Jurkat, Clone E6-1 (cell line): ENCODE results near the gene POLR1C. TPM values are rescaled to one million over a fixed set of nuclear protein-coding genes. Genes with fewer than 3 reads are reported as not detected.
A peak's percentile ranks its signal among the peaks of the same experiment; 100 is the strongest.
"Not testable (repeated sequence)": the region's sequence is repeated elsewhere in the genome, so short reads cannot be mapped to it uniquely, and the experiment has no call there.

Source experiments
- DNase-seq: peaks from one replicate; pipeline ENCODE4 v3.0.0-alpha.2; 2011; ENCODE audit warnings: low read depth, low spot score
- H3K4me3 ChIP-seq: 2 replicates; pipeline ENCODE4 v1.5.1; 2011; ENCODE audit warnings: mild to moderate bottlenecking, low read length, control low read depth, moderate library complexity
- polyA plus RNA-seq: library from polyadenylated mRNA; unstranded; fragments of >200 nt; gene quantifications from one replicate; pipeline ENCODE4 v1.2.1, GENCODE V29; 2012; ENCODE audit warnings: missing spikeins; ENCODE audit not compliant: insufficient read length, insufficient read depth

The POLR1C gene, protein sequence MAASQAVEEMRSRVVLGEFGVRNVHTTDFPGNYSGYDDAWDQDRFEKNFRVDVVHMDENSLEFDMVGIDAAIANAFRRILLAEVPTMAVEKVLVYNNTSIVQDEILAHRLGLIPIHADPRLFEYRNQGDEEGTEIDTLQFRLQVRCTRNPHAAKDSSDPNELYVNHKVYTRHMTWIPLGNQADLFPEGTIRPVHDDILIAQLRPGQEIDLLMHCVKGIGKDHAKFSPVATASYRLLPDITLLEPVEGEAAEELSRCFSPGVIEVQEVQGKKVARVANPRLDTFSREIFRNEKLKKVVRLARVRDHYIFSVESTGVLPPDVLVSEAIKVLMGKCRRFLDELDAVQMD
- polyA plus RNA-seq = 60.4 TPM

DNA sequence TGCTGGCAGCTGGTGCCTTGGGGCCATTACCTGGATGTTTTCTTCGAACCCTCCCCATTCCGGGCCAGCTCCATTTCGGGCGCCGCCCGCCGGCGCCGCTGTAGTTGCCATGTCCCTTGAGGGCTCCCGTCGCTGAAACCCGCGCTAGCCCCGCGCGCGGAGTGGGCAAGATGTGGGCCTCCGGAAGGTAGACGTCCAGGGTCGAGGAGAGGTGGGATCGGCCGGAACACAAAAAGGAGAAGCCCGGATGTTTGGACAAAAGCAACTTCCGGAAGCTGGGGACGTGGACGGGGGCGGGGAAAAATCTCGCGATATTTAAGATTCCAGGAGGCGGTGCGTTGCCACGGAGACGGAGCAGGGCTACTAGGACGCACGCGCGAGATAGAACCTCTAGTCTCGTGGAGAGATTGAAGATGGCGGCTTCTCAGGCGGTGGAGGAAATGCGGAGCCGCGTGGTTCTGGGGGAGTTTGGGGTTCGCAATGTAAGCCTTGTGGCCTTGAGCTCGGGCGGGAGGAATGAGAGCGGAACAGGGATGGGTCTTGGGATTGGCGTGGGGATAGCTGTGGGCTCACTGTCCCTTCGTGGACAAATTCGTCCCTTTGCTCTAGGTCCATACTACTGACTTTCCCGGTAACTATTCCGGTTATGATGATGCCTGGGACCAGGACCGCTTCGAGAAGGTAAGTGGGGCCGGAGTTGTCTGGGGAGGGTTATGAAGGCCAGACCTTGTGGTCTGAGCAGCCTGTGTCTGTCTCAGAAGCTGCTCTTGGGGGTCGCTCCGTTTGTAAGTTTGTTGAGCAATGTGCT lies at the start of gene POLR1C, which contains the start of gene YIPF3:
TSS of gene POLR1C (plus strand) at position 393 of the 808 bp plus-strand sequence. CDS start at position 414, 21 bp downstream.
TSS of gene YIPF3 (minus strand) at position 230 of the 808 bp plus-strand sequence. CDS start at position 111, 119 bp downstream.
- DNase-seq = peak; percentile 96
- H3K4me3 ChIP-seq = peak within 1 kb of the TSS; percentile 100

DNA sequence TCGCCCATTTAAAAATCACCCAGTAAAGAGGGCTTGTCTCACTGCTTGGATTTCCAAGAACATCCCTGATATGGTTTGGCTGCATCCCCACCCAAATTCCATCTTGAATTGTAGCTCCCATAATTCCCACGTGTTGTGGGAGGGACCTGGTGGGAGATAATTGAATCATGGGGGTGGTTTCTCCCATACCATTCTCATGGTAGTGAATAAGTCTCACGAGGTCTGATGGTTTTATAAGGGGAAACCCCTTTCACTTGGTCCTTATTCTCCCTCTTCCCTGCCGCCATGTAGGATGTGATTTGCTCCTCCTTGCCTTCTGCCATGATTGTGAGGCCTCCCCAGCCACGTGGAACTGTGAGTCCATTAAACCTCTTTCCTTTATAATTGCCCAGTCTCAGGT lies 49.6 kb upstream of the POLR1C start:
- DNase-seq = not testable (repeated sequence)

DNA sequence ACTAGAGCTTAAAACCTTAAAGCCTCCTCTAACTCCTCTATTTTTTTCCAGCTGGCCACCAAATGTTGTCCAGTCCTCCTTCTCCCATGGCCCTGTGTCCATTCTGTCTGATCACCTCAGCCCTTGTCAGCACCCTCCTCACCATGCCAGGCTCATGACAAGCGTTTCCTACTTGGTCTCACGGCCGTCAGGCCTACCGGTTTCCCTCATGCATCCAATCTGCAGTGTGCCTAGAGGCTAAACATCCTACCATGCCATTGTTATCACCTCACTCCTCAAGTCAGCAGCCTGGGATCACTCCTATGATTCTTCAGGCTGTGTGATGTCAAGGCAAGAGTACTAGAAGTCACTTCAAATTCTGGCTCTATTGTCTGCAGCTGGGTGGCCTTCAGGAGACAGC lies 49.1 kb upstream of the POLR1C start:
- no peak for DNase-seq
- H3K4me3 ChIP-seq = no peak overlapping the region

More for the DNA sequence above, 49.6 kb upstream of the POLR1C start:
- not testable (repeated sequence) for H3K4me3 ChIP-seq

DNA sequence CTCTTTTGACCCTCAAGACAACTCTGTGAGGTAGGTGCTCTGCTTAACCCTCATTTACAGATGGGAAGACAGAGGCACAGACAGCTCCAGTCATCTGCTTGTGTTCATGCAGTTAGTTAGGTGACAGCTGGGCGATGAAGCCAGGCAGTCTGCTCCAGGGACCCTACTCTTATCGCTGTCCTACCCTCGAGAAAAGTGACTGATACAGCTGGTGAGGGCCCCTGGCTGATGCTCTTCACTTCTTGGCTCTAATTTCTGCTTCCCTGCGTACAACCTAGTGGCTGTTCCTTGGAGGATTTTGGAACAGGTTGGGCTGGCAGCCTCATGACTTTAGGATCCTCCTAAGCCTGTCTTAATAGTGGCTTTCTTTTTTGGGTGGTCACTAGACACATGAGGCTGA lies 48.6 kb upstream of the POLR1C start:
- H3K4me3 ChIP-seq = no peak overlapping the region
- no peak for DNase-seq

DNA sequence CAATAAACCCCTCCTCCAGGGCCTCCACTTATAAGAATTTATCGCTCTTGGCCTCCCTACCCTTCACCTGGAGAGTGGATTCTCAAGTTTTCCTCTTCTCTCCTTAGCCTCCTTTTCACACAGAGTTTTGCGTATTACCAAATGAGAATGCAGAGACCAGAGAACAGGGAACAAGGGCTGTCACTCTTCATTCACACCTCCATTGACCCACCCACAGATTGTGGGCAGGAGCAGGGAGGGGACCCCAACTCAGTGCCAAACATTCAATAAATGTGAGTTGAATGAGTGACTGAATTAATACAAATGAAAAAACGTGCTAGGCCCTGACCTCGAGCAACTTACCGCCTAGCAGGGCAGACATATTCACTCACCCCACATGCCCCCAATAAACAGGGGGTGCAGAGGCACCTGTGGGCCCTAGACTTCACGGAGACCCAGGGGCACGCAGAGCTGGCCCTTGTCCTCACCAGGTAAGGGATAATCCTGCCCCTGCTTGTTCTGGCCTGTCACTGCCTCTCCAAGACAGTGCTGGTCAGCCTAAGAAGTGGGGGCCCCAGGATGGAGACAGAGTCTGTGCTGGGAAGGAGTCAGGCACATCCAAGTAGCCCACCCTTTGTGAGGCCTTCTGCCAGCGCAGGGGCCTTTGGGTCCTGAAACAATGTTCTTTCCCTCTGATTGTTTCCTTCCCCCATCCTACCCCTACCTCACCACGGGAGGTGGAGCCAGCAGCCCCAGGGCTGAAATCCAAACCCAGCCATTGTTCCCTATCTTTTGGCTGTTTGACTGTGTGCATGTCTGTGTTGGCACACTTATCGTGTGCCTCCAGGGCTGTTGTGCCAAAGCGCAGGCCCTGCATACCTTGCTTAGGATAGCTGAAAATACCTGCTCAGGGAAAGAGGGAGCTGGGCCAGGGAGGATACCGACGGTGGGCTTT lies 47.9 kb upstream of the POLR1C start:
- DNase-seq = no peak
- H3K4me3 ChIP-seq = no peak overlapping the region

DNA sequence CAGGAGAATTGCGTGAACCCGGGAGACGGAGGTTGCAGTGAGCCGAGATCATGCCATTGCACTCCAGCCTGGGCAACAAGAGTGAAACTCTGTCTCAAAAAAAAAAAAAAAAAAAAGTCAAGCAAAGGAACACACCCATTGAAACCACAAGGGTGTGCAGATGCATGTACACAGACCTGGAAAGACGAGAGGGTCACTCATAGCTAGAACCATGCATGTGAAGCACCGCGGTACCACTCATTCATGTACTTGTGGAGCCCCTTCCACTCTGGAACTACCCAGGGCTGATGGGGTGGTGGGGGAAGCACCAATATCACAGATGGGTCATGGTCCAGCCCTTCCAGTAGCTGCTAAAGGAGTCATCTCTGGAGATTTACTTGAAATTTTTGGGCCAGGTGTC lies 46.9 kb upstream of the POLR1C start:
- H3K4me3 ChIP-seq = no peak overlapping the region
- DNase-seq = no peak

DNA sequence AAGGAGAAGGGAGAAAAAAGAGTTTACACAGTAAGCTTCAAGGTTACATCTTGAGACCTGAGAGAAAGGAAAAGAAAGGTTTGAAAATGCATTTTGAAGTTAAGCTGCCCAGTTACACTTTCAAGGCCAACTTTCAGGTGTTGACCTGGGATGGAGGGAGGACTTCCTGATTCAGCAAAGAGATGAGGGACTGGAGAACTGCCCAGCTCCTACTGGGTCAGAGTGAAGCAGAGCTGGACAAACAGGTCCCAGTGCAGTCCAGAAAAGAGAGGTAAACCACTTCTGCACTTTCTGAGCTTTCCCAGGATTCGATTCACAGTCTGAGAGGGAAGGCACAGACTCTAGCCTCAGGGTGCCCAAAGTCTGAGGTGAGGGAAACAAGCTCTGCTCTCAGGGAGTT lies 45.5 kb upstream of the POLR1C start:
- DNase-seq = no peak
- H3K4me3 ChIP-seq = no peak overlapping the region

DNA sequence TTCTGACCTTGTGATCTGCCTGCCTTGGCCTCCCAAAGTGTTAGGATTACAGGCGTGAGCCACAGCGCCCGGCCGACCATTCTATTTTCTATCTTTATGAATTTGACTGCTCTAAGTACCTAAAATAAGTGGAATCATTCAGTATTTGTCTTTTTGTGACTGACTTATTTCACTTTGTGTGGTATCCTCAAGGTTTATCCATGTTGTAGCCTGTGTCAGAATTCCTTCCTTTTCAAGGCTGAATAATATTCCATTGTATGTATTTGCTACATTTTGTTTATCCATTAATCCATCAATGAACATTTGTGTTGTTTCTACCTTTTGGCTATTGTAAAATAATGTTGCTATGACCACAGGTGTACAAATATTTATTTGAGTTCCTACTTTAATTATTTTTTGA lies 44.4 kb upstream of the POLR1C start:
- DNase-seq = no peak
- no peak overlapping the region for H3K4me3 ChIP-seq

DNA sequence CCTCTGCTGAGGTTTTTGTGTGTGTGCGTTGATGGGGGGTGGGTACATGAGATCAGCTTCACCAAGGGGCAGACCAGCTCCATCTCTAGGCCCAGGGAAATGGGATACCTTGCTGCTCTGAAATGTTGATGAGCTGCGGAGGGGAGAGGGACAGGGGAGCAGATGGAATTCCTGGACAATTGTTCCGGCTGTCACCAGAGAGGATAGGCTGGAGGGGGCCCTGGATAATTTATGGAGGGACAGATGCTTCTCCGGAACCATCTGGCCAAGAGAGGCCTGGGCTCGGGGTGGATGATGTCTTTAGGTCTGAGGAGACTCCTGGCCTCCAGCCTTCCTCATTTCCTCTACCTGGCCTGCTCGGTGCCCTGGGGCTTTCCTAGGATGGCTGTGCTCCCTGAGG lies 41.4 kb upstream of the POLR1C start:
- no peak for DNase-seq
- no peak overlapping the region for H3K4me3 ChIP-seq

DNA sequence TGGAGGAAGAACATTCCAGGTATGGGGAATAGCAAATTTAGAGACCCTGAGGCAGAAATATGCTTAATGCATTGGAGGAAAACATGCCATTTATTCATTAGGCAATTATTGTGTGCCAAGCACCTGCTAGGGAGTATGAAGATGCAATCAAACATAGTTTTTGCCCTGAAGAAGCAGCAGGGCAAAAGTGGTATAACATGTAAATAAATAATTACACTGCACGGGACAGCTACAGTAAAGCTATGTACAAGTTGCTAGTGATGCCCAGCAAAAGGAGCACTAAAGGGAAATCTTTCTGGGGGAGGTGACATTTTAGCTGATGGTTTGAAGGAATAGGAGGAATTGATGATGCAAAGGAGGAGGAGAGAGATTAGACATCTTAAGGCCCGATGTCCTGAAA lies 40.1 kb upstream of the POLR1C start:
- H3K4me3 ChIP-seq = peak overlapping the region; percentile 80
- no peak for DNase-seq

DNA sequence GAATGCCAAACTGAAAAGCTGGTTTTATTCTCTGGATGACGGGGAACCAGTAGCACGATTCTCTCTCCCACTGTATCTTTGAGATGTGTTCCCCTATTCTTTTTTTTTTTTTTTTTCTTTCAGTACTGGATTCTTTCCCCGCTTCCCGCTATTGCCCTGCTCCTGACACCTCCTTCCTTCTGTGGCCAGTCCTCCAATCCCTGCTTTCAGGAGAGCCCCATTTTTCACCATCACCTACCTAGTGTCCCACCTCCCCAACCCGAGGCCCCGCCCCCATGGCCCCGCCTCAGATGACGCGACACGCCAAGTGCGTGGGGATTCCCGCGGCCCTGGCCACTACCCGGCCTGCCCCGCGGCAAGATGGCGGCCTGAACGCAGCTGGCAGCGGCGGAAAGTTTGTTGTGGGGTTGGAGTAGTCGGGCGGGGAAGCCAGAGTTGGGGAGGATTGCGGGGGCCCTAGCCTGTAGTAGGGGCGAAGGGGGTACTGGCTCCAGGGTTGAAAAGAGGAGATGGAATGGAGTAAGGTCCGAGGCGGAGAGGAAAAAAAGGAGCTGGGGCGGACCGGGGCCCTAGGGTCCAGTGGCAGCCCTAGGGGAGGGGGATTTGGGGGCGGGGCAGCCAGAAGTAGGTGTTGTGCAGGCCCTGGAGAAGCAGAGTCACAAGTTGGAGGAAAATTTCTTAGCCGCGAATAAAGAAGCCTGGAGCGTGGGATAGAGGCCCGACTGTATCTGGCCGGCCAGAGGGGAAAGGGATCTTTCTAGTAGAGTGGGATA lies 39.5 kb upstream of the POLR1C start, which contains the start of gene TJAP1:
TSS of gene TJAP1 (plus strand) at position 336 of the 773 bp plus-strand sequence. CDS start 21,432 bp downstream, outside the sequence.
- peak within 1 kb of the TSS; percentile 80 for H3K4me3 ChIP-seq
- peak; percentile 67 for DNase-seq

DNA sequence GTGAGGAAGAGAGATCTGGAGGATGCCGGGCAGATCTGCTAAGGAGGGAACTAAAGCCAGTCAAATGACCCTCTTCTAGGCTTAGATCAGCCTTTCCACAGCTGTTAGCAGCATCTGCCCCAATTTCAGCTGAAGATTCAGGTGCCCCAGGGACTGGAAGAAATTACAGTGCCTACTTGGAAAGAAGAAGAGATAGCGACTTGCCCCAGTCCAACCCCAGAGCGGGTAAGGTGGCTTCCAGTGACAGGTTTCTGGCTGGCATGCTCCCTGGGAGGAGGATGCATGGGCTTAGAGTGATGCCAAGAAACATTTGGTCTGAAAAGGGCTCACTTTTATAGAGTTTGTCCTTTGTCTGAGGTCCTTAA lies 38.9 kb upstream of the POLR1C start:
- DNase-seq = no peak
- peak overlapping the region; percentile 80 for H3K4me3 ChIP-seq

DNA sequence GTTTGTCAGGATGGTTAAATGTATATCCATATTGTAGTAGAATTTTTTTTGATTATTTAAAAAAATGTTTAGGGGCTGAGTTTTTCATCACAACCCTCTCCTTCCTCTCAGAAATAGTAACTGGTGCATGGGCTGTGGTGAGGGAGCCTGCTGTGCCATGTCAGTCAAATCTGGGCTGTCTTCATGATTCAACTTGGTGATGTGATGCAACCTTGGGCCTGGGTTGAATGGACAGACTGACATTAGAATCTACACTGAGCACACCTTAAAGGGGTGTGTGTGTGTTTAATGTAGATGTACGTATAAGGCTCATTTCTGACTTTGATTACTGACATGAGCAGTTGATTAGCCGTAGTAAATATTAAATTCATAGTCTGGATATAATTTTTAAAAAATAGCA lies 35.8 kb upstream of the POLR1C start:
- DNase-seq = no peak
- no peak overlapping the region for H3K4me3 ChIP-seq

DNA sequence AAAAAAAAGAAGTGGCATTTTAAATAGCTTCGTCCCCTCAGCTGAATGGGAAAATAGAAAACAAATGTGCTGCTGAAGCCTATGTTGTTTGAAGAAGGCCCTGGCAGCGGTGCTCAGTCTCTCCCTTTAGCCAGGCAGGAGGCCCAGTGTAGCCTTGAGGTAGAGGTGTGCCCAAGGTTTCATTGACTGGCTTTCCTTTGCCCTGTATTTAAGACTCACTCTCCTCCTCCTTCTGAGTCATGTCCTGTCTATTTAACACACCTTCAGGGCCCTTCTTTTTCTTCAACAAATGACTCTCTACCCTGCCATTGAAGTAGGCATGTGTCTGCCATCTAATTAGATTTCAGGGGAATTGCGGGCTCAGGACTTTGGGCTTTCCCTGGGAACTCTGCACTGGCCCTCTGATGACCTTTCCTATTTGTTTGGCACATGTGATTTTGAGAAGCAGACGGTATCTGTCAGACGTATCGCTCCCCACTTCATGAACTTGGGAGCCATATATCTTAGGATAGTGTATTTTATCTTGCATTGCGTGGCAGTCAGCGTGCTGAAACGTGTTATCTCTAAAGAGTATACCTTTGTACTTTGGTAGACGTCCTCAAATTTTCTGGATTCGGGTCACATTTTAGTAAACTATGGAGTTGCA lies 35.2 kb upstream of the POLR1C start:
- no peak overlapping the region for H3K4me3 ChIP-seq
- no peak for DNase-seq

DNA sequence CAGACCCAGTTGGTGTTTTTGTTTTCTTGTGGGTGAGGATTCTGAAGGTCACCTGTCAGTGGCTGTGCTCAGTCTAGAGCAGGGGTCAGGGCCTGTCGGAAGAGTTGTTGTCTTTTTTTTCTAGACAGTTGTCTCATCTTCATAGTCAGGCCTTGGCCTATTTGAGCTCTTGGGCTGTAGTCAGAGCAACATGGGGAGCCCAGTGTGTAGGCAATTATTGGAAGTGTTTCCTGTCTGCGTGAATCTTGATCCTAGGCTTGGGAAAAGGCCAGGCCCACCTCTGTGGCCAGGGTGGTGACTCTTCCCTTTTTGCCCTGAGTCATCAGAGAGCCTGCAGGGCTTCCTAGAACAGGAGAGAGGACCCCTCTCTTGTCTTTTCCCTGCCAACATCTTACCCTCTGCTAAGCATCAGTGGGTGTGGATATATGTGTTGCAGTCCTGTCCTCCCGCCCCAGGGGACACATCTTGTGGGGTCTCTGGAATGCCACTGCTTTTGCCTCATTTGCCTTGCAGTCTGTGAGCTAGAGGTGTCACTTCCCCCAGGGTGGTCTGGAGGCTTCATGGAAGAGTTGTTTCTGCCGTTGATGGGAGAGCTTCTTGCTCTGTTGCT lies 28.1 kb upstream of the POLR1C start:
- DNase-seq = no peak
- no peak overlapping the region for H3K4me3 ChIP-seq

DNA sequence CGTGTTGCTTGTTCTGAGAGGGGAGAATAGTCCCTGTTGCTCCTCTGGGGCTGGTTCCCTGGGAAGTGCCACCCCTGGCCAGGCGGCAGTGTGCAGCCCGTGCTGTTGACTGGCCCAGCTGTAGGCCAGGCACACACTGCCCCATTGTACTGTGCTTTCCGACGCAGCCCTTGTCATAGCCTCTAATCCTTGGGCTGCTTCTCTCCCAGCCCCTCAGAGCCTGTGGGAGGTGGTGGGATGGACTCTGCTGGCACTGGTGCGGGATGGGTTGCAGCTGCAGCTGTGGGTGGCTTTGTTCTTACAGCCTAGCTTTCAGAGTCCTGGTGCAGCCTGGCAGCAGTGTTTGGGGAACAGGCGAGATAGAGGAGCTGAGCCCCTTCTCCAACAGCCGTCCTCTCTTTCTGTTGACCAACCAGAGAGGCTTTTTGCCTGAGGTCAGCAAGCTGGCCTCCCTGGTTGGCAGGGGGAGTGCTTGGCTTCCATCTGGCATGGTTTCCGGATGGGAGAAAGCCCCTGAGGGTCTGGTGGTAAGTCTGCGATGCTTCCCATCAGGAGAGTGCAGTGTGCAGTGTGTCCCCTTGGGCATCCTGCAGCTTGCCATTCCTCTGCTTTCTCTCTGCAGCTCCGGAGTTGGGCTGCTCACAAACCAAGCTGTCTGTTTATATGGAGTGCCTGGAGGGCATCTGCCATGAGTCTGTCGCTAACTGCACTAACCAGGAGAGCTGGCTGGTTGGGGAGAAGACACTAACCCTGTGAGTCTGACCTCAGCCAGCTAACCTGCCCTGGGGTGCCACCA lies 27.4 kb upstream of the POLR1C start:
- no peak for DNase-seq
- H3K4me3 ChIP-seq = no peak overlapping the region

DNA sequence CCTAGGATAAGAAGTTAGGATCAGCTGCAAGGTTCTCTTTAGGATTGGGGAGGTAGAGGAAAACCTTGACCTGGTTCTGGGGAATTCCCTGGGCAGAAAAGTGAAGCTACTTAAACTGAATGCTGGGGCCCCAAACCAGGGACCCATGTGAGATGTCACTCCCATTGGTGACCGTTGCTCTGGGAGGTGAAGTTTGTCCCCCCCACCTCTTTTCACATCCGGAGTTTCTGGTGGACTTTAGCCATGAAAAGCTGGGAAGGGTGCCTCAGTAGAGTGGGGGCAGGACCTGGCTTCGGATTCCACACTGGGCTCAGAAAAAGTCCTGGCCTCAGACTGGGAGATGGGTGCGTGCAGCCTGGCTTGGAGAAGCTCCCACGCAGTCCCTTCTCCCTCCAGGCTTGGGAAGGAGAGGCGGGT lies 26.4 kb upstream of the POLR1C start:
- H3K4me3 ChIP-seq = no peak overlapping the region
- no peak for DNase-seq
